ENCODE measurements around the gene VLDLR.

Gene VLDLR

GRCh38 chr9:2634153-2634552 is 12.6 kb downstream of the VLDLR start:
- no peak for TF ChIP-seq CTCF (IDR thresholded peaks at IDR 0.05)

- no peak for TF ChIP-seq CTCF (IDR thresholded peaks at IDR 0.05)
These were observed 13.2 kb downstream of the VLDLR start for GRCh38 chr9:2634818-2635217.

- no peak for TF ChIP-seq CTCF (IDR thresholded peaks at IDR 0.05)
These were observed 14.3 kb downstream of the VLDLR start for GRCh38 chr9:2635922-2636321.

- no peak for TF ChIP-seq CTCF (IDR thresholded peaks at IDR 0.05)
These were observed 15.8 kb downstream of the VLDLR start for GRCh38 chr9:2637390-2637789.

GRCh38 chr9:2638871-2639673 is 17.5 kb downstream of the VLDLR start:
- TF ChIP-seq CTCF (IDR thresholded peaks at IDR 0.05), result no peak

- no peak for TF ChIP-seq CTCF (IDR thresholded peaks at IDR 0.05)
These were observed 18.2 kb downstream of the VLDLR start for GRCh38 chr9:2639786-2640185.

- TF ChIP-seq CTCF (IDR thresholded peaks at IDR 0.05), result no peak
These were observed 19.0 kb downstream of the VLDLR start for GRCh38 chr9:2640570-2640969.

GRCh38 chr9:2641033-2641432 is 19.4 kb downstream of the VLDLR start:
- TF ChIP-seq CTCF (IDR thresholded peaks at IDR 0.05), result no peak
